ENCODE data around the gene ZFP36L1.

DNA sequence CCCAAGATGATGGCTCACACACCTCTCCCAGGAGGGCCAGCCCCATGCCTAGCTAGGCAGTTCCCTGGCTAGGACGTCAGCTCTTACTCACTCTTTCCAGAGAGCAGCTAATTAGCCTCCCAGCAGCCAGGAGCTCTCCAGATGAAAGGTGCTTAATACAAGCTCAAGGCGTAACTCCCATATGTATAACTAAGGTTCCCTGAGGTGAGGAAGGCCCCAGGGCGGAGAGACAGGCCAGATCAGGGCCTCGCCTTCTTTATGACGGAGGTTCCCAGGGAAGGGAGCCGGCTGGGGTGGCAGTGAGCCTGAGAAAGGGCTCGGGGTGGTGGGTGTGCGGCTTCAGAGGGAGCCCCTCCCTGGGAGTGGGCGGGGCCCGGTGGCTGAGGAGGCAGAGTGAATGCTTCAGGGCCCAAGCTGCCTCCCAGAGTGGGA is 26.4 kb upstream of the ZFP36L1 start:
- TF ChIP-seq, protein P1, sequence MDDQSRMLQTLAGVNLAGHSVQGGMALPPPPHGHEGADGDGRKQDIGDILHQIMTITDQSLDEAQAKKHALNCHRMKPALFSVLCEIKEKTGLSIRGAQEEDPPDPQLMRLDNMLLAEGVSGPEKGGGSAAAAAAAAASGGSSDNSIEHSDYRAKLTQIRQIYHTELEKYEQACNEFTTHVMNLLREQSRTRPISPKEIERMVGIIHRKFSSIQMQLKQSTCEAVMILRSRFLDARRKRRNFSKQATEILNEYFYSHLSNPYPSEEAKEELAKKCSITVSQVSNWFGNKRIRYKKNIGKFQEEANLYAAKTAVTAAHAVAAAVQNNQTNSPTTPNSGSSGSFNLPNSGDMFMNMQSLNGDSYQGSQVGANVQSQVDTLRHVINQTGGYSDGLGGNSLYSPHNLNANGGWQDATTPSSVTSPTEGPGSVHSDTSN (CRISPR knock-in tag; IDR thresholded peaks at IDR 0.05; ENCODE audit: borderline replicate concordance), result no peak
- TF ChIP-seq CHD2 (IDR thresholded peaks at IDR 0.05; ENCODE audit: low read depth, low read length) (no peak), ELF1 (CRISPR knock-in tag; IDR thresholded peaks at IDR 0.05) (no peak), ZNF335 (CRISPR knock-in tag; IDR thresholded peaks at IDR 0.05) (no peak), NPAS2 (CRISPR knock-in tag; IDR thresholded peaks at IDR 0.05; ENCODE audit: borderline replicate concordance) (no peak)
- TF ChIP-seq, protein P2, sequence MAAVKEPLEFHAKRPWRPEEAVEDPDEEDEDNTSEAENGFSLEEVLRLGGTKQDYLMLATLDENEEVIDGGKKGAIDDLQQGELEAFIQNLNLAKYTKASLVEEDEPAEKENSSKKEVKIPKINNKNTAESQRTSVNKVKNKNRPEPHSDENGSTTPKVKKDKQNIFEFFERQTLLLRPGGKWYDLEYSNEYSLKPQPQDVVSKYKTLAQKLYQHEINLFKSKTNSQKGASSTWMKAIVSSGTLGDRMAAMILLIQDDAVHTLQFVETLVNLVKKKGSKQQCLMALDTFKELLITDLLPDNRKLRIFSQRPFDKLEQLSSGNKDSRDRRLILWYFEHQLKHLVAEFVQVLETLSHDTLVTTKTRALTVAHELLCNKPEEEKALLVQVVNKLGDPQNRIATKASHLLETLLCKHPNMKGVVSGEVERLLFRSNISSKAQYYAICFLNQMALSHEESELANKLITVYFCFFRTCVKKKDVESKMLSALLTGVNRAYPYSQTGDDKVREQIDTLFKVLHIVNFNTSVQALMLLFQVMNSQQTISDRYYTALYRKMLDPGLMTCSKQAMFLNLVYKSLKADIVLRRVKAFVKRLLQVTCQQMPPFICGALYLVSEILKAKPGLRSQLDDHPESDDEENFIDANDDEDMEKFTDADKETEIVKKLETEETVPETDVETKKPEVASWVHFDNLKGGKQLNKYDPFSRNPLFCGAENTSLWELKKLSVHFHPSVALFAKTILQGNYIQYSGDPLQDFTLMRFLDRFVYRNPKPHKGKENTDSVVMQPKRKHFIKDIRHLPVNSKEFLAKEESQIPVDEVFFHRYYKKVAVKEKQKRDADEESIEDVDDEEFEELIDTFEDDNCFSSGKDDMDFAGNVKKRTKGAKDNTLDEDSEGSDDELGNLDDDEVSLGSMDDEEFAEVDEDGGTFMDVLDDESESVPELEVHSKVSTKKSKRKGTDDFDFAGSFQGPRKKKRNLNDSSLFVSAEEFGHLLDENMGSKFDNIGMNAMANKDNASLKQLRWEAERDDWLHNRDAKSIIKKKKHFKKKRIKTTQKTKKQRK (IDR thresholded peaks at IDR 0.05; ENCODE audit: low read length), result no peak

All from HepG2 (cell line).